GM18505 (cell line): ENCODE data around the gene TMEM184A.

ENCODE experiments used
- ATAC-seq: cut with Tn5 transposase; IDR thresholded peaks from one replicate; pipeline ENCODE4 v1.9.1; 2021; ENCODE audit not compliant: unreplicated experiment
- POLR2A ChIP-seq: IDR thresholded peaks from 4 replicates; pipeline ENCODE4 v1.6.1; 2011; ENCODE audit warnings: borderline replicate concordance; ENCODE audit not compliant: insufficient read depth, insufficient read length; ENCODE audit errors: extremely low read depth

Gene TMEM184A

GRCh38 chr7:1569016-1569415 is 13.0 kb upstream of the TMEM184A start:
- ATAC-seq = no peak
- no peak for TF ChIP-seq POLR2A

- no peak for ATAC-seq
- no peak for TF ChIP-seq POLR2A
These were observed 12.0 kb upstream of the TMEM184A start for GRCh38 chr7:1567896-1568510.

GRCh38 chr7:1567049-1567771 is 11.2 kb upstream of the TMEM184A start:
- no peak for TF ChIP-seq POLR2A
- no peak for ATAC-seq

GRCh38 chr7:1566687-1567048 is 10.7 kb upstream of the TMEM184A start:
- TF ChIP-seq POLR2A = no peak
- ATAC-seq = no peak

- ATAC-seq = no peak
- TF ChIP-seq POLR2A = no peak
These were observed 8.6 kb upstream of the TMEM184A start for GRCh38 chr7:1564603-1565022.

- TF ChIP-seq POLR2A = no peak
- no peak for ATAC-seq
These were observed 8.1 kb upstream of the TMEM184A start for GRCh38 chr7:1563981-1564602.

- no peak for TF ChIP-seq POLR2A
- ATAC-seq = no peak
These were observed 6.6 kb upstream of the TMEM184A start for GRCh38 chr7:1562597-1563051.

GRCh38 chr7:1562116-1562515 is 6.1 kb upstream of the TMEM184A start:
- no peak for TF ChIP-seq POLR2A
- no peak for ATAC-seq

- no peak for ATAC-seq
- TF ChIP-seq POLR2A = no peak
These were observed 5.3 kb upstream of the TMEM184A start for GRCh38 chr7:1561036-1561940.

- no peak for ATAC-seq
- TF ChIP-seq POLR2A = no peak
These were observed 4.6 kb upstream of the TMEM184A start for GRCh38 chr7:1560620-1561031.

GRCh38 chr7:1559626-1560590 is 3.9 kb upstream of the TMEM184A start:
- ATAC-seq = no peak
- TF ChIP-seq POLR2A = no peak
